VCaP (cell line): ENCODE results near the gene GXYLT1.
"Not testable (repeated sequence)": the region's sequence is repeated elsewhere in the genome, so short reads cannot be mapped to it uniquely, and the experiment has no call there.

ENCODE experiments used
- H3K27ac ChIP-seq: fragments of 450-650 bp; 2 replicates; pipeline ENCODE4 v1.5.1; 2017
- CTCF ChIP-seq: fragments of 450-650 bp; conservative IDR thresholded peaks from 2 replicates; pipeline ENCODE4 v1.5.1; 2017; ENCODE audit warnings: mild to moderate bottlenecking, moderate library complexity

The GXYLT1 gene

GRCh38 chr12:42128327-42128726 is 16.3 kb downstream of the GXYLT1 start:
- H3K27ac ChIP-seq: no peak overlapping the region
- no peak for TF ChIP-seq CTCF

GRCh38 chr12:42126963-42127362 is 17.7 kb downstream of the GXYLT1 start:
- H3K27ac ChIP-seq: no peak overlapping the region
- TF ChIP-seq CTCF: no peak

- no peak overlapping the region for H3K27ac ChIP-seq
- no peak for TF ChIP-seq CTCF
Observed at GRCh38 chr12:42125388-42125767, 19.3 kb downstream of the GXYLT1 start.

GRCh38 chr12:42124764-42125387 is 19.8 kb downstream of the GXYLT1 start:
- no peak overlapping the region for H3K27ac ChIP-seq
- TF ChIP-seq CTCF: no peak

GRCh38 chr12:42119085-42119633 is 25.5 kb downstream of the GXYLT1 start:
- no peak for TF ChIP-seq CTCF
- H3K27ac ChIP-seq: no peak overlapping the region

- TF ChIP-seq CTCF: no peak
- no peak overlapping the region for H3K27ac ChIP-seq
Observed at GRCh38 chr12:42118136-42118879, 26.4 kb downstream of the GXYLT1 start.

- no peak for TF ChIP-seq CTCF
Observed at GRCh38 chr12:42109031-42109430, 35.6 kb downstream of the GXYLT1 start.

GRCh38 chr12:42106791-42107190 is 37.9 kb downstream of the GXYLT1 start:
- not testable (repeated sequence) for H3K27ac ChIP-seq

More at GRCh38 chr12:42109031-42109430, 35.6 kb downstream of the GXYLT1 start:
- no peak overlapping the region for H3K27ac ChIP-seq
